Muscle of leg (tissue), 11 donors: ENCODE measurements around the gene FAM174C. TPM values are rescaled to one million over a fixed set of nuclear protein-coding genes. Genes with fewer than 3 reads are reported as not detected.

Source experiments
- DNase-seq: peaks from one replicate; pipeline ENCODE4 v3.0.0; 2013
- H3K27ac ChIP-seq: one replicate; pipeline ENCODE4 v1.5.1; 2013; ENCODE audit warnings: mild to moderate bottlenecking, low read length, control low read depth
- H3K27me3 ChIP-seq: one replicate; pipeline ENCODE4 v1.6.1; 2013; ENCODE audit warnings: low read length; ENCODE audit not compliant: control insufficient read depth, insufficient read depth
- H3K36me3 ChIP-seq: one replicate; pipeline ENCODE4 v1.6.1; 2013; ENCODE audit warnings: low read length; ENCODE audit not compliant: control insufficient read depth, insufficient read depth
- H3K4me1 ChIP-seq: one replicate; pipeline ENCODE4 v1.6.1; 2013; ENCODE audit warnings: low read length; ENCODE audit not compliant: control insufficient read depth, insufficient read depth
- H3K4me3 ChIP-seq: one replicate; pipeline ENCODE4 v1.5.1; 2013; ENCODE audit warnings: low read length, control low read depth
- H3K9me3 ChIP-seq: replicated peaks from 2 replicates; pipeline ENCODE4 v1.6.1; 2013; ENCODE audit warnings: low read depth, low read length; ENCODE audit not compliant: control insufficient read depth
- WGBS: methylation state at CpG from one replicate; pipeline ENCODE4 v1.1.5; 2013; ENCODE audit warnings: missing lambda C conversion rate; ENCODE audit not compliant: insufficient coverage; 5-methylcytosine and 5-hydroxymethylcytosine counted together
- polyA plus RNA-seq, 8 donors: library from polyadenylated mRNA; unstranded; fragments of 120-200 nt; gene quantifications; one replicate each; pipeline versions ENCODE4 v1.2.1 to v1.2.3, GENCODE V29; 2013; ENCODE audit warnings: inconsistent platforms in 1 of 8, low replicate concordance in 1 of 8; ENCODE audit not compliant: insufficient read length in 8 of 8, insufficient read depth in 1 of 8
- total RNA-seq: library from RNA; stranded (reverse); fragments of 120-200 nt; gene quantifications from one replicate; pipeline ENCODE4 v1.2.4, GENCODE V29; 2013

Gene FAM174C
- total and polyA plus RNA-seq, 9 donors = 11.6 to 17.8 (median 15.1) TPM

DNA sequence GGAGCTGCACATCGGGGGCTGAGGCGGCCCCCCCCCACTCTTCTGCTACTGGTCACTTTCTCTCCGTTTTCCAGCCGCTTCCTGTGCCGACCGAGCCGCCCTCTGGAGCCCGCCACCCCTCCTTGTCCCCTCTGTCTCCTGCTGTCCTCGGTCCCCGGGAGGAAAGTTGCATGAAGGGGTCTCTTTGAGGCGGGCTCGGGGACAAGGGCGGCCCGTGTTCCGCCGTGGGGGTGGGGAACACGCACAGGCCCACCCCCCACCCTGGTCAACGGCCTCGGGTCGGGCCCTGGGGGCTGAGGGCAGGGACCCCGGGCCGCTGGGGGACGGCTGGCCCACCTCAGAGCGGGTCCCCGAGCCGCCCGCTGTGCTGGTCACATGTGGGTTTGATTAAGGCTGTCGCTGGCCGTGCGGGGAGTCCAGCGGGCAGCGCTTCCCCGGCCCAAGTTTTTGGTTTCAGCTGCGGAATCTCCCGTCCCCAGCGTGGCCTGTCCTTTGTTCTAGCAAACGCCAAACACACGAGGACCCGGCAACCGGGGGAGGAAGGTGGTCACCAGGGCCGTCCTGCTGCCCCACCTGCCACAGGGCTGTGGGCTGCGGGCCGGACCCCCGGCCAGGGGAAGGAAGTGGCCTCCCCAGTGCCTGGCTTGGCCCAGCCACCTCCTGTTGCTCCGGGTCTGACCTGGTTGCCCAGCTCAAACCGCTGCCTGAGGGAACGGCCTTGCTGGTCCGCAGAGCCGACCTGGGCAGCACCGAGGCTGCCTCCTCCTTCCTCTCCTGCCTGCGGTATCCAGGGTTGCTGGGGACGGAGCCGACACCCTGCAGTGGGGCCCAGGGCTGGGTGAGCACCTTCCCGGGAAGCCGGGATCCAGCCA, 12.3 kb downstream of the FAM174C start:
- Histone ChIP-seq H3K36me3 (no peaks in the 10 kb centered on the region), H3K27ac (no peak overlapping the region), H3K4me3 (no peak overlapping the region), H3K4me1 (peaks cover 31% of the 10 kb centered on the region), H3K9me3 (no peaks in the 10 kb centered on the region), H3K27me3 (peaks cover 65% of the 10 kb centered on the region)
- peak; percentile 15 for DNase-seq
- 18% methylated on average over 34 of the region's 55 CpGs for WGBS

- Histone ChIP-seq H3K9me3 (no peaks in the 10 kb centered on the region), H3K4me3 (no peak overlapping the region), H3K4me1 (peaks cover 31% of the 10 kb centered on the region), H3K36me3 (no peaks in the 10 kb centered on the region), H3K27ac (no peak overlapping the region), H3K27me3 (peaks cover 60% of the 10 kb centered on the region)
- WGBS = 70% methylated on average over 17 of the region's 18 CpGs
- no peak for DNase-seq
Observed at GRCh38 chr19:1288226-1288612, 12.9 kb downstream of the FAM174C start.

- H3K4me1 ChIP-seq = peaks cover 31% of the 10 kb centered on the region
- no peaks in the 10 kb centered on the region for H3K9me3 ChIP-seq
- peaks cover 56% of the 10 kb centered on the region for H3K27me3 ChIP-seq
- no peaks in the 10 kb centered on the region for H3K36me3 ChIP-seq
- WGBS = 81% methylated on average over 41 of the region's 41 CpGs
- no peak overlapping the region for H3K27ac ChIP-seq
- no peak overlapping the region for H3K4me3 ChIP-seq
- no peak for DNase-seq
Observed at GRCh38 chr19:1288833-1289685, 13.7 kb downstream of the FAM174C start.

DNA sequence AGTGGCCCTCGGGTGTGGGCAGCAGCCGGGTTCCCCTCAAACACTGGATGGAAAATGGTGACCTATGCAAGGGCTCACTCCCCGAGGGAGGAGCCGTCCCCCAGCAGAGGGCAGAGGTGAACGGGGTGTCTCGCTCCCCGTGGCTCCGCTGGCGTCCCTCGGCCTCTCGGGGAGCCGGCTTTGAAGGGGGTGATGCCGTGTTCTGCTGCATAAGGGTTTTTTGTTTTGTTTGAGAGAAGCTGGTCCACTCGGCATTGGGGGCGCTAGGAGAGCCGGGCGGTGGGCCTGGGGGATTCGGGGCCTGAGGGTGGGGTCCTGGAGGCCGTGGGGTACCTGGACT, 14.3 kb downstream of the FAM174C start:
- peaks cover 53% of the 10 kb centered on the region for H3K27me3 ChIP-seq
- peaks cover 31% of the 10 kb centered on the region for H3K4me1 ChIP-seq
- 76% methylated on average over 19 of the region's 19 CpGs for WGBS
- no peaks in the 10 kb centered on the region for H3K9me3 ChIP-seq
- H3K27ac ChIP-seq = no peak overlapping the region
- no peaks in the 10 kb centered on the region for H3K36me3 ChIP-seq
- no peak overlapping the region for H3K4me3 ChIP-seq
- no peak for DNase-seq

- H3K27me3 ChIP-seq = peaks cover 51% of the 10 kb centered on the region
- no peaks in the 10 kb centered on the region for H3K36me3 ChIP-seq
- no peak overlapping the region for H3K4me3 ChIP-seq
- no peak for DNase-seq
- H3K27ac ChIP-seq = no peak overlapping the region
- 64% methylated on average over 14 of the region's 24 CpGs for whole genome bisulfite sequencing
- no peaks in the 10 kb centered on the region for H3K9me3 ChIP-seq
- peaks cover 33% of the 10 kb centered on the region for H3K4me1 ChIP-seq
Observed at GRCh38 chr19:1290196-1290702, 14.9 kb downstream of the FAM174C start.

- Histone ChIP-seq H3K4me3 (no peak overlapping the region), H3K27ac (no peak overlapping the region), H3K36me3 (no peaks in the 10 kb centered on the region), H3K4me1 (peaks cover 35% of the 10 kb centered on the region), H3K27me3 (peaks cover 50% of the 10 kb centered on the region), H3K9me3 (no peaks in the 10 kb centered on the region)
- DNase-seq = no peak
- 63% methylated on average over 38 of the region's 40 CpGs for WGBS
Observed at GRCh38 chr19:1290703-1291651, 15.6 kb downstream of the FAM174C start.

DNA sequence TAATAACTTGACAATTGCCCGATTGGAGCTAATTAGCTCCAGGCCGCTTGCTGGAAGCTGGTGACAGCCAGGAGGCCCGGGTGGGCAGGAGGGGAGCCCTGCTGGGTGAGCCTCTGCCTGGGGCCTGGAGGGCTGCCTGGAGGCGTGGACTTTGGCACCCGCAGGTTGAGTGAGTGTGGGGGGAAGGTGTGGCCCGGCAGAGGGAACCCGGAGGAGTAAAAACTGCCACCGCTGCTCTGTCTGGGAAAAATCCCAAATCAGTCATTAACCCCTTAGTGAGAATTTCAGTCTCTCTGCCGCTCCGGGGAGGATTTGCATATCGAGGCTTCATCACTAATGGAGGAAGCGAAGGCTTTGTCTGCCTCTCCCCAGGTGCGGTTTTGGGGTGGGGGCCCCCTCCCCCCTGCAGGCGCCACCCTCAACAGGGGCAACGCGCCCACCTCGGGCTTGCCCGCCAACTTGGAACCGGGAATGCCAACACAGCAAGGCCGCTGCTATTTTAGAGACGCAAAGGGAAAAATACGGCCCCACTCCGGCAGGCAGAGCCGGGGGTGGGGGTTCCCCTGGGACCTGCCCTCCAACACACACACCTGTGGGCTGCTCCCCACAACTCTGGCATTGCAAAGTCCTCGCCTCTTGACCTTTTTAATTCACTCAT, 16.6 kb downstream of the FAM174C start:
- 47% methylated on average over 19 of the region's 25 CpGs for WGBS
- no peak overlapping the region for H3K4me3 ChIP-seq
- DNase-seq = no peak
- H3K4me1 ChIP-seq = peaks cover 29% of the 10 kb centered on the region
- peaks cover 43% of the 10 kb centered on the region for H3K27me3 ChIP-seq
- H3K36me3 ChIP-seq = no peaks in the 10 kb centered on the region
- no peaks in the 10 kb centered on the region for H3K9me3 ChIP-seq
- no peak overlapping the region for H3K27ac ChIP-seq

- H3K36me3 ChIP-seq = no peaks in the 10 kb centered on the region
- H3K9me3 ChIP-seq = no peaks in the 10 kb centered on the region
- peaks cover 36% of the 10 kb centered on the region for H3K27me3 ChIP-seq
- H3K4me1 ChIP-seq = peaks cover 22% of the 10 kb centered on the region
- H3K4me3 ChIP-seq = no peak overlapping the region
- no peak for DNase-seq
- no peak overlapping the region for H3K27ac ChIP-seq
- WGBS = 68% methylated on average over 17 of the region's 17 CpGs
Observed at GRCh38 chr19:1292419-1293151, 17.3 kb downstream of the FAM174C start.
